ENCODE results near the gene INPP5J.
"Not testable (repeated sequence)": the region's sequence is repeated elsewhere in the genome, so short reads cannot be mapped to it uniquely, and the experiment has no call there.

The INPP5J gene

GRCh38 chr22:31161386-31161785 is 38.6 kb downstream of the INPP5J start:
- CTCF ChIA-PET: interaction anchor here (1.0 to 2.2 kb wide), 6 partner anchors 13 to 76 kb away, joined by 3 to 7 read pairs (median 4); partner anchors contain the start of genes LIMK2 and SELENOM
- POLR2A ChIA-PET: interaction anchor here (0.6 to 0.7 kb wide), 3 partner anchors 10 to 80 kb away, joined by 3 to 8 read pairs (median 4); partner anchors contain the start of gene SMTN
- no peak for DNase-seq (ENCODE audit: extremely low spot score)
- TF ChIP-seq CTCF (IDR thresholded peaks at IDR 0.05; ENCODE audit: control extremely low read depth, extremely low read depth, low read depth, missing control alignments): no peak

- ChIA-PET CTCF (interaction anchor here (1.0 to 2.2 kb wide), 4 partner anchors 17 to 77 kb away, joined by 3 to 7 read pairs (median 4); partner anchors contain the start of gene LIMK2), POLR2A (no interaction called here)
- DNase-seq (ENCODE audit: extremely low spot score): no peak
- TF ChIP-seq CTCF (IDR thresholded peaks at IDR 0.05; ENCODE audit: control extremely low read depth, extremely low read depth, low read depth, missing control alignments): no peak
These were observed 39.4 kb downstream of the INPP5J start for GRCh38 chr22:31162015-31162765.

GRCh38 chr22:31170971-31171370 is 48.2 kb downstream of the INPP5J start:
- POLR2A ChIA-PET: interaction anchor here (0.6 kb wide), 1 partner anchor 9 kb away, joined by 3 read pairs; no protein-coding TSS in a partner anchor
- CTCF ChIA-PET: no interaction called here
- TF ChIP-seq CTCF (IDR thresholded peaks at IDR 0.05; ENCODE audit: control extremely low read depth, extremely low read depth, low read depth, missing control alignments): no peak
- no peak for DNase-seq (ENCODE audit: extremely low spot score)

GRCh38 chr22:31171734-31172133 is 49.0 kb downstream of the INPP5J start:
- DNase-seq (ENCODE audit: extremely low spot score); CTCF ChIA-PET: not testable (repeated sequence)
- POLR2A ChIA-PET: interaction anchor here (0.6 kb wide), 1 partner anchor 10 kb away, joined by 3 read pairs; no protein-coding TSS in a partner anchor

- DNase-seq (ENCODE audit: extremely low spot score): no peak
- ChIA-PET POLR2A (no interaction called here), CTCF (interaction anchor here (1.1 to 1.6 kb wide), 3 partner anchors 13 to 38 kb away, joined by 3 to 4 read pairs (median 3); no protein-coding TSS in a partner anchor)
- TF ChIP-seq CTCF (IDR thresholded peaks at IDR 0.05; ENCODE audit: control extremely low read depth, extremely low read depth, low read depth, missing control alignments): no peak
These were observed 50.8 kb downstream of the INPP5J start for GRCh38 chr22:31173386-31174145.

GRCh38 chr22:31176923-31177322 is 54.2 kb downstream of the INPP5J start:
- no peak for TF ChIP-seq CTCF (IDR thresholded peaks at IDR 0.05; ENCODE audit: control extremely low read depth, extremely low read depth, low read depth, missing control alignments)
- no peak for DNase-seq (ENCODE audit: extremely low spot score)
- CTCF ChIA-PET: interaction anchor here (1.1 kb wide), 1 partner anchor 137 kb away, joined by 4 read pairs; no protein-coding TSS in a partner anchor
- POLR2A ChIA-PET: no interaction called here

Data from GM10248 (cell line).